PC-3 (cell line): ENCODE data around the gene TAF10.

Experiments used
- EZH2 ChIP-seq: fragments of 300-600 bp; sonication (generic); IDR thresholded peaks from one replicate; pipeline ENCODE4 v1.6.1; 2017; ENCODE audit warnings: antibody characterized with exemption, mild to moderate bottlenecking, low read length; ENCODE audit not compliant: unreplicated experiment
- TF ChIP-seq, protein P1 (sequence below): fragments of 300-600 bp; sonication (generic); conservative IDR thresholded peaks from 2 replicates; pipeline ENCODE4 v1.5.1; 2017; ENCODE audit warnings: antibody characterized with exemption, low read depth, mild to moderate bottlenecking, low read length

DNA sequence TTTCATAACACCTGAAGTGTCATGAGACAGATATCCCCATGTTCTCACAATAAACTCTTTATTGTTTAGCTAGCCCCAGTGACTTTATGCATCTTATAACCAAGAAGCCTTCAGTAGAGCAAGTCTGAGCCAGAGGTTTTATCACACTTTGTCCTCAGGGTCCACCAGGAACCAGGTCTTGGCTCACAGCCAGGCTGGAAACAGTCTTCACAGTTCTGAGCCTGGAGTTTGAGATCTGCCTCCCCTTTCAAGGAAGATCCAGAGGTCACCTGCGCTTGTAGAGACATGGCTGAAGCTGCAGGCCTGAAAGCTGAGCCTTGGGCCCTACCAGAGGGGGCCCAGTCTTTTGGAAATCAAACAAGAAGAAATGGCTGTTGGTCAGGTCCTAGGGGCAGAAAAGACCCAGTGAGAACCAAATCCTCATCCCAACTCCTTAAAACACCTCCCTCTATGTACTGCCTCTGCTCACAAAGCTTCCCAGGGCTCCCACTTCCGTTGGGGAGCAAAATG, 12.1 kb downstream of the TAF10 start:
- TF ChIP-seq, protein P1, sequence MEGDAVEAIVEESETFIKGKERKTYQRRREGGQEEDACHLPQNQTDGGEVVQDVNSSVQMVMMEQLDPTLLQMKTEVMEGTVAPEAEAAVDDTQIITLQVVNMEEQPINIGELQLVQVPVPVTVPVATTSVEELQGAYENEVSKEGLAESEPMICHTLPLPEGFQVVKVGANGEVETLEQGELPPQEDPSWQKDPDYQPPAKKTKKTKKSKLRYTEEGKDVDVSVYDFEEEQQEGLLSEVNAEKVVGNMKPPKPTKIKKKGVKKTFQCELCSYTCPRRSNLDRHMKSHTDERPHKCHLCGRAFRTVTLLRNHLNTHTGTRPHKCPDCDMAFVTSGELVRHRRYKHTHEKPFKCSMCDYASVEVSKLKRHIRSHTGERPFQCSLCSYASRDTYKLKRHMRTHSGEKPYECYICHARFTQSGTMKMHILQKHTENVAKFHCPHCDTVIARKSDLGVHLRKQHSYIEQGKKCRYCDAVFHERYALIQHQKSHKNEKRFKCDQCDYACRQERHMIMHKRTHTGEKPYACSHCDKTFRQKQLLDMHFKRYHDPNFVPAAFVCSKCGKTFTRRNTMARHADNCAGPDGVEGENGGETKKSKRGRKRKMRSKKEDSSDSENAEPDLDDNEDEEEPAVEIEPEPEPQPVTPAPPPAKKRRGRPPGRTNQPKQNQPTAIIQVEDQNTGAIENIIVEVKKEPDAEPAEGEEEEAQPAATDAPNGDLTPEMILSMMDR, result no peak
- TF ChIP-seq EZH2, result no peak
